ENCODE data around the gene MARCHF3.
"Not testable (repeated sequence)": the region's sequence is repeated elsewhere in the genome, so short reads cannot be mapped to it uniquely, and the experiment has no call there.

Gene MARCHF3

DNA sequence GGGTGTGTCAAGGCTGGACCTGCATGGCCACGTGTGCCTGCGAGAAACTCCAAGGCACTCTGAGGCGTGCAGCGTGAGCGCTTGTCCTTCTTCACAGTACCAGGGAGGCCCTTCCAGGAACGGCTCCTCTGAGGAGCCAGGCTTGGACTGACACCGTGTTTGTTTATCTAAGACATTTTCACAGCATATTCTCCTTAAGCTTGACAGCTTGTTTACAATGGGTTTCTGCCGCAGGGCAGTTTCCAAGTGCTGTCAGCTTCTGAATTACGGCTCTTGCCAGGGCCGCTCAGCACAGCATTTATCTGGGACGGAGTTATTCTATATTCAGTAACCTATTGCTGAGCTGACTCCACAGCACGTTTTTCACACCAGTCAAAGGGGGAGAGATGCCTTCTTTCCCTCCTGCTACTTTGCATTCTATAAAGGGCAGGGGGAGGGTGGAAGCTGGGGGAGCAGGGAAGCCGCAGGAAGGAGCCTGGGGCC, 155.0 kb downstream of the MARCHF3 start:
- no peak for DNase-seq (ENCODE audit: low read depth)

DNA sequence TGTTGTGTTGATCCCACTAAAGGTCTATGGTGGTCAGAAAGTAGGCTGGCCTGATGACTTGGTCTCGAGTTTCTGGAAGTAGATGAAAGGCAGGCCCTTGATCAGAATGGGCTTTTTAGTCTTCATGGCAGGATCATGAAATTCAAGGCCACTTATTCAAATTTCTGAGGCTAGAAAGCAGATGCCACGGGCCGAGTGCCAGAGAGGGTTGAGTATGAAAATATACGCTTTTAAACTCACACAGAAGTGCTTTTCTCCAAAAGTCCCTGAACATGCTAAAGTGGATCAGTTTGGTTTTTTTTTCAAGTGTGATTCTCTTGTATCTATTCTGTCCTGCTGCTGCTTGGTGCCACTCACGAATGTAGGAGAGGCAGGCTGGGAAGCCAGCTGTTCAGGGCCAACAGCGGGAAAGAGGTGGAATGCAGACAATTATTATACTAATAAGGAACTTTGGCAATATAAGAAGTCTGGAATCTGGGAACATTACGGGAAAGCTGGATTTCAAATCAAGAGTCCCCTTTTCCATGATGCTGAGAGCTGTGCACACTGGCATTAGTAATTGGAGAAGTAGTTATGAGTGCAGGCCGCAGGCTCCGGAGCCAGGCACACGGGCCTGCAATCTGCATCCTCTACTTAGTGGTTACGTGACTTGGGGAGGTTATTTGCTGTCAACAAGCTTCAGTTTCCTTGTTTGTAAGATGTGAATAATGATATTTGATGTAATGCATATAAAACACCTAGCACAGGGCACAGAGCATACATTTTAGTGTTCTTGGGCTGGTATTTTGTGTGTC, 157.6 kb downstream of the MARCHF3 start:
- DNase-seq (ENCODE audit: low read depth): no peak

- DNase-seq (ENCODE audit: low read depth): no peak
These were observed 158.9 kb downstream of the MARCHF3 start for GRCh38 chr5:126871441-126871840.

DNA sequence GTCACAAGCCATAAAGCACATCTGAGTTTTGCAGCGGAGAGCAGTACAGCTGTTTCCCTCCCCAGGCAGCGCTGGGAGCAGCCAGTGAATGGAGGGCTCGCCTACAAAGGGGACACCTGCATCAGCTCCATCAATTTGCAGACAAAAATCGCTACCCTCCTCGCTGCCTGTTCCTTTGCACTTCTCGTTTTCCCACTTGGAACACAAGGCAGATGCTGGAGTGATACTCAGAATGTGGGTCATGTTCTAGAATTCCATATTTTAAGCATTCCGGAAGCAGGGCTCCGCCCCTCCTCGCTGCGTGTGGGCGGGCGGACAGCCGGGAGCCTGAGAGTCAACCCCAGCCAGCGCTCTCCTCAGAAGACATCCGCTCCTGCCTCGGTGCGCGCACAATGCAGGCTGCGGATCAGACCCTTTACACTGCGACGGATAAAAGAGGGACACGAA, 161.3 kb downstream of the MARCHF3 start:
- DNase-seq (ENCODE audit: low read depth): no peak

- no peak for DNase-seq (ENCODE audit: low read depth)
These were observed 161.9 kb downstream of the MARCHF3 start for GRCh38 chr5:126868338-126869004.

DNA sequence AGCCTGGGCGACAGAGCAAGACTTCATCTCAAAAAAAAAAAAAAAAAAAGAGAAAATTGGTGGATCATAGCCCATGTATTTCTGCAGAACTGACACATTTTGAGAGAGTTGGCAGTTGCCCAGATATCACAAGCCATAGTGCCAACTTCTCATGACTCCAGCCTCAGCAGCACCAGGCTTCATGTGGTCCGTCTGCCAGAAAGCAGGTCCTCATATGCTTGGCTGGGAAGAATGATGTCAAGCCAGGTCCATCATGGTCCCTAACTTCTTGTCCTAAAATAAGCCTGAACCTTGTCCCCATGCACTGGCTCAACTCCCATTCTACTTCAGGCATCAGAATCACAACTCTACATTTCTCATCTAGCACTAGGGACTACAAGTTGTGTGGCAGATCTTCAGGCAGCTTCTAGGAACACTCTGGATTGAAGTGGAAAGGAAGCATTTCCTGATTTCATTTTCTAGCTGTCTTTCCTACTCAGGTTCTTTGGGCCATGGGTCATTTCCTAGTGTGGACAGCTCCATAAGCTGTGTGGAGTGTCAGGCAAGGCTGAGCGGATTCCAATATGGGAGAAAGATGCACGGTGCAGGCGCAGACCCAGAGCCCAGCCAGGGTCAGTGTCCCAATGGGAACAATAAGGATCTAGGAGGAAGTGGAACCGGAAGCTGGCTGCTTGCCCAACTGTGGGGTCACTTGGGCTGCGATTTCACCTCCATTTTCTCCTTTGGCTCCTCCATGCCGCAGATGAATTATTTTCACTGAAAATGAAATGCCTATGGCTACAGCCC, 163.3 kb downstream of the MARCHF3 start:
- DNase-seq (ENCODE audit: low read depth): no peak

- no peak for DNase-seq (ENCODE audit: low read depth)
These were observed 165.1 kb downstream of the MARCHF3 start for GRCh38 chr5:126865299-126865698.

DNA sequence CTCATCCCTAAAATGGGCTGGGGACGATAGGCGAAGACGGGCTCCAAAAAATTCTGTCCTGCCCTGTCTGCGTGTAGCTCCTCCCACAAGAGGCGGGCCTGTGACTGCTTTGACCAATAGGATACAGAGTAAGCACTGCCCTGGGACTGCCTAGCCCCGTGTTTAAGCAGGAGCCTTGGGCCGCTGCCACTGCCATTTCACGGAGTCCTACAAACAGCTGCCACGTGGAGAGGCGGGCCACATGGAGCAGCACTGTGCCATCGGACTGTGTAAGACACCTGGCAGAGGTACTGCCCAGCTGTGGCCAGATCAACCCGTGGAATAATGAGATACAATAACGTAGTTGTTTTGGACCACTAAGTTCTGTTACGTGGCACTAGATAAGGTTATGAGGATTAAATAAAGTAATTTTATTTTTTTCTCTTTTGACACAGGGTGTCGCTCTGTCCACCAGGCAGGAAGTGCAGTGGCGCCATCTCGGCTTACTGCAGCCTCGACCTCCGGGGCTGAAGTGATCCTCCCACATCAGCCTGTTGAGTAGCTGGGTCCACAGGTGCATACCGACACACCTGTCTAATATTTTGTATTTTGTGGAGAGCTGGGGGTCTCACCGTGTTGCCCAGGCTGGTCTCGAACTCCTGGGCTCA, 166.2 kb downstream of the MARCHF3 start:
- no peak for DNase-seq (ENCODE audit: low read depth)

DNA sequence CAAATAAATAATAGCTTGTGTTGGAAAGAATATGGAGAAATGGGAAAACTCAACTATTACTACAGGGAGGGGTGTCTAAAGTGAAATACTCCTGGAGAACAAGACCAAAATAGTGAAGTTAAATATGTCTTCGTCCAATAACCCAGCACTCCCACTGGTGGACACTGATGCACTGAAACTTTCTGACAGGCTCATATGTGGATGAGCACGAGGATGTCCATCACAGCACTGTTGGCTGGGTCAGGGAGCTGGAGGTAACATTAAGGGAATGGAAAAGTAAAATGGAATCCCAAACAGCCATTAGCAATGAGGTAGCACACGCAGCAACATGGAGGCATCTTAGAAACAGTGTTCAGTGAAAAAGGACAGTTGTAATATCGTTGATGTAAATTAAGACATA, 167.0 kb downstream of the MARCHF3 start:
- DNase-seq (ENCODE audit: low read depth): no peak

GRCh38 chr5:126858441-126858840, 171.9 kb downstream of the MARCHF3 start:
- no peak for DNase-seq (ENCODE audit: low read depth)

DNA sequence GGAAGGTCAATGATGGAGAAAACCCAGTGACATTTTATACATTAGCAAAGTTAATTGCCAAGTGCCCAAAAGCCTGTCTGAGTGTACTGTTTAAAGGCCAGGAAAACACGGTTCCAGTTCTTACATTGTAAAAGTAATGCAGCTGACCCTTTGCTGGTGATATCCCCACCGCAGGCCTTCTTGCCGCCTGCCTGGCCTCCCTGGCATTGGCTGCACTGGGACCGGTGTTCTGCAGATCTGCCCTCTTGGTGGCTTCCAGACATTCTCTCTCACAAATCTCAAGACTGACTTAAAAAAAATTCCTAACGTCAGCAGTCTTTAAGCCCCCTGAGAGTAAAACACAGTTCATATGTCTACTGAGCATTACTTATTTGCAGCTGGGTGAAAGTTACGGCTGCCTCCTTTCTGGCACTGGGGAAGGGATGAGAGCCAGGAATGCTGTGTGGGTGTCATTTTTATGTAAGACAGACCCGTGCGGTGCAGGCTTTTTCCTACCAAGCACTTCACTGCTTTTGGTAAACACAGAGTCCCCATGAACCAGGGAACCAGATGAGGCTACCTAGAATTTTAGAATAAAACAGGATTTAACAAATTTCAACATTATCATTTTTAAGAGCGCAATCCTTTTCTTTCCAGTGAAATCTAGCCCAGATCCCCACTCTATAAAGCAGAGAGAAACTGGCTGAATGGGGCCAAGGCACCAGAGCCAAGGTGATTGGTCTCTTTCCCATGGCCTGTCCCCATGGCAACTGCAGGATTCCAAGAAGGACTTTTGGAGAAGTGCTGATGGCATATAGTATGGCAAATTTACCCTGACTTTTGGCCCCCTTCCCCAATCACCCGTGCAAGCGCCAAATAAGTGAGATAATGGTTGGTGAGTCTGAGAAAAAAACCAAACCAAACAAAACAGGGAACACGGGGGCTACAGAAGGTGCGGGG, 172.6 kb downstream of the MARCHF3 start:
- DNase-seq (ENCODE audit: low read depth): no peak

DNA sequence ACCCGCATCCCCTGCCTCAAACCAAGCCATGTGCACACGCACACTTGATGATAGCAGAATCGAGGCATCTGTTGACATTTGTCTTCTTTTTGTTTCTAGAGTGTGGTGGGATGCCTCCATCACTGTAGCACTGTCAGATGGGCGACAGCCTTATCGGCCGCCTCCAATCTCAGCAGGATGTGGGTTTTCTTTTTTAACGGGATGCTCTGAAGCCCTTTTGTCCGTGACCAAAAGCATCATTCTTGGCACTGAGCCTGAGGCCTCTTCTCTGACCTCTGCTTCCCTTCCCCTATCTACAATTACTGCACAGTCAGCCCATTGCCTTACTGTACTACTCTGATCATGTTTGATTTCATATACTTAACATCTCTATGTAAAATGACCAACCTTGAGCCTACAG, 175.1 kb downstream of the MARCHF3 start:
- no peak for DNase-seq (ENCODE audit: low read depth)

- DNase-seq (ENCODE audit: low read depth): no peak
These were observed 175.7 kb downstream of the MARCHF3 start for GRCh38 chr5:126854526-126855110.

GRCh38 chr5:126853541-126854307, 176.6 kb downstream of the MARCHF3 start:
- not testable (repeated sequence) for DNase-seq (ENCODE audit: low read depth)

DNA sequence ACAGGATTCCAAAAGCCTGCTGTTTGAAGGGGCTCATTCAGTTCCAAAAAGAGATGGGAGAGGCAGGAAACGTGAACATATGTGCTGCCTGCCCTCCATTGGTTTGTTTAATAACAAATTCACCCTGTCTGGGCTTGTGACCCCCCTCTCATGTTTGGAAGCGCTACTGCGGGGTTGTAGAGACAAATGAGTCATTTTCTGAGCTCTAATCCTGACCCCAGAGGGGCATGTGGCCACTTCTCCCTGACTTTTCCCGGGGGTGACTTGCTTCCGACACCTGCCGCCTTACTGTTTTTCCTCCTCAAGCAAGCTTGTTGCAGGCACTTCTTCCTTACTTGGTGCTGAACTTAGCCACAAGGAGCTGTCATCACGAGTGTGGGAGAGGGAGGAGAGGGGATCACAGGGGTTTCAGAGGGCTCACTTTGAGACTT, 177.5 kb downstream of the MARCHF3 start:
- no peak for DNase-seq (ENCODE audit: low read depth)

DNA sequence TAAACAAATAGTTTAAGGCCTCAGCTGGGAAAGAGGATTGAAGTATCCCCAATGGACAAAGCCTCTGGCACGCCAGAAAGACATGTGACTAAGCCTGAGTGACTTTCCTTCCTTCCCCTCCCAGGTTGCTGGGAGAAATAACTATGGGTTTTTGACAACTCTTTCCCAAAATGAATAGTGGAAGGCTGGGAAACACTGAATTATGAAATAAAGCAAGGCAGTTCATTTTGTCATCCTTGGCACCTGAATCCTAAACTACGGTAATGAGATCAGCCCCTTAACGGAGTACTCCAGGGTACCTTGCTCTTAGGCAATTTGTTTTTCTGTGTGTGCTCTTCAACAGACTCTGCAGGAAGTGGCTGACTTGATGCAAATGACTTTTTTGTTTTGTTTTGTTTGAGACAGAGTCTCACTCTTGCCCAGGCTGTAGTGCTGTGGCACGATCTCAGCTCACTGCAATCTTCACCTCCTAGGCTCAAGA, 178.2 kb downstream of the MARCHF3 start:
- DNase-seq (ENCODE audit: low read depth): no peak

DNA sequence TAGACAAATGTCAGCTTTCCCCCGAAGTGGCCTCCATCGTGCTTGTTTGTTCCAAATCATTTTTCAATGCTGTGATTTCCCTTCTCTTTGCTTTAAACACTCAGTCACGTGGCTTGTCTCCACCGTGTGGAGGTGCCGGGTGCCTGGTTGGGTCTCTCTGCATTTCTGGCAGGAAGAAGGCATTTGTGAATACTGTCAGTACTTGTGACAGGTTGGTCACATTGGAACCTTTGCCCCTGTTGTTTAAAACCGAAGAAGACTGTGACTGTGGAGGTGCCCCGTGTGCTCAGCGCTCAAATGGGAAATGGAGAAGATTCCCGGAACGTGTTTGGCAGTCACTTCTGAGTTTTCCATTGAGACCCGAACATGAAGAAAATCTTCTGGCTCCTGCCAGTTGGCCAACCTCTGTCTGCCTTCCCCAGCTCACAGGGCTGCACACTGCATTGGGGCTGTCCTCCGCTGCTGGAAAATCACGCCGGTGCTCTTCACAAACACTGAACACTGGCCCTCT, 178.8 kb downstream of the MARCHF3 start:
- no peak for DNase-seq (ENCODE audit: low read depth)

GRCh38 chr5:126849101-126849678, 181.2 kb downstream of the MARCHF3 start:
- DNase-seq (ENCODE audit: low read depth): no peak

GRCh38 chr5:126848253-126848652, 182.1 kb downstream of the MARCHF3 start:
- no peak for DNase-seq (ENCODE audit: low read depth)
